ENCODE data around the gene ZNF888.
A peak's percentile ranks its signal among the peaks of the same experiment; 100 is the strongest.
"Not testable (repeated sequence)": the region's sequence is repeated elsewhere in the genome, so short reads cannot be mapped to it uniquely, and the experiment has no call there.

The ZNF888 gene

DNA sequence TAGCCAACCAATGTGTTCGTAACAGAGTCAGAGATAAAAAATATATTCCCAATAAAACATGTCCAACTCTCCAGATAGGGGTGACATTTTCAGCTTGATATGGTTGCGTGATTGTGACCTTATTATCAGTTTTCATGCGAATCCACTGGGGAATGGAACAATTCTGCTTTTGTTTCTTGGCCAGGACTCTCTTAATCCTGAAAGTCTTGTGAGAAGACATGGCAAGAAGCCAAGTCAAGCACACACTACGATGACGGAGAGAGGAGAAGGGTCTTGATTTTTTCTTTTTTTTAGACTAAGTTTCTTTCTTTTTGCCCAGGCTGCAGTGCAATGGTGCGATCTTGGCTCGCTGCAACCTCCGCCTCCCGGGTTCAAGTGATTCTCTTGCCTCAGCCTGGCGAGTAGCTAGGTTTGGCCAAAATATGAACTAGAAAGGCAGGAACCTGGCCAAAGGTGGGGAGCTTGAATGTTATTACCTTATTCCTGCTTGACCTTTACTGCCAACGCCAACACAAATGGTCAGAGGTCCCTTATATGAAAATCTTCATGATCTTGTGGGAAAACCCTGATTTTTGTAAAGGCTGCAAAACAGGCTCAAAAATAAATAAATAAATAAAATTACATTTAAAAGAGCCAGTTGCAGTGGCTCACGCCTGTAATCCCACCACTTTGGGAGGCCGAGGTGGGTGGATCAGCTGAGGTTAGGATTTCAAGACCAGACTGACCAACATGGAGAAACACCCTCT lies 25.0 kb upstream of the ZNF888 start:
- Histone ChIP-seq H3K9me3 (ENCODE audit: control insufficient read depth in 5 of 5, low read length in 5 of 5) (peaks cover 14 to 60% (median 51%) of the 10 kb centered on the region in 5 donors), H3K9ac (ENCODE audit: low read length in 5 of 5) (no peak overlapping the region), H3K36me3 (ENCODE audit: control insufficient read depth in 5 of 5, insufficient read depth in 5 of 5, low read length in 5 of 5) (peaks cover 28 to 34% (median 30%) of the 10 kb centered on the region in 5 donors), H3K27me3 (ENCODE audit: control insufficient read depth in 5 of 5, insufficient read depth in 4 of 5, low read length in 5 of 5) (no peaks in the 10 kb centered on the region), H3K27ac (ENCODE audit: low read depth, low read length) (no peak overlapping the region), H3K4me1 (ENCODE audit: control insufficient read depth in 5 of 5, insufficient read depth in 5 of 5, low read length in 5 of 5) (peaks cover 0 to 5% (median 1%) of the 10 kb centered on the region in 5 donors), H3K4me3 (ENCODE audit: low read depth in 1 of 5, low read length in 5 of 5) (peak overlapping the region in 1 of 5 donors; percentile 51)

DNA sequence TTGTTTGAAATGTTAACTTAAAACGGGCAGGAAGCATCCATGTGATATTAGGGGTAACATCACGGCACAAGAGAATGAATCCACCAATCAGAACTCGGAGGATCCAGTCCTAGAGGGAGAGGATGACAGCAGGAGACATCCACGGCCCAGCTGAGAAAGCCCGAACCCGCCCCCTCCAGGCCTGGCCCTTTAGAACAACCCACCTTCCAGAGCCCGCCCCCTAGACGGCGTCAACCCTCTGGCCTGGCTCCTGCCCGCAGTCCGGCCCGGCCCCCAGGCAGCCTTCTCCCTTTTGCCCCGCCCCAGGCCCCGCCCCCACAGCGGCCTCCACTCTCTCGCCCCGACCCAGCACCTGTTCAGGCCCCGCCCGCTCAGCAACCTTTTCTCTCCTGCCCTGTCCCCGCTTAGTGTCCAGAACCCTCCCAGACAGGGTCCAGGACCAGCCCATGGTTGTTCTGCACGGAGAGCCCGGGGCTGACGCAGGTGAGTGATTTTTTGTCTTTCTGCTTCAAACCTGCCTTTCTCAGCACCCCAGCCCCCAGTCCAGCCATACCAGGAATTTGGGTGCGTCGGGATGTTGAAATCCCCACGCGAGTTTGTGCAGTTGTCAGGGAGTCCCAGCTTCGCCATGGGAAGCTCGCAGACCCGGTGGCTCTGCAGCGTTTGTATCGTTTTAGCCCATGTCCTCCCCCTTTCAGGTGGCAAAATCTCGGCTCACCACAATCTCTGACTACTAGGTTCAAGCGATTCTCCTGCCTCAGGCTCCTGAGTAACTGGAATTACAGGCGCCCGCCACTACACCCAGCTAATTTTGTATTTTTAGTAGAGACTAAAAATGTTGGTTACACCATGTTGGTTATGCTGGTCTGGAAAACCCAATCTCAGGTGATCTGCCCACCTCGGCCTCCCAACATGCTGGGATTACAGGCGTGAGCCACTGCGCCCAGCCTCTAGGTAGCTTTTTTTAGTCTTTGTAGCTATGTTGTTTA lies 23.4 kb upstream of the ZNF888 start:
- no peak overlapping the region for H3K9ac ChIP-seq (ENCODE audit: low read length in 5 of 5)
- no peaks in the 10 kb centered on the region for H3K27me3 ChIP-seq (ENCODE audit: control insufficient read depth in 5 of 5, insufficient read depth in 4 of 5, low read length in 5 of 5)
- peaks cover 14 to 51% (median 43%) of the 10 kb centered on the region in 5 donors for H3K9me3 ChIP-seq (ENCODE audit: control insufficient read depth in 5 of 5, low read length in 5 of 5)
- peaks cover 15 to 21% (median 17%) of the 10 kb centered on the region in 5 donors for H3K36me3 ChIP-seq (ENCODE audit: control insufficient read depth in 5 of 5, insufficient read depth in 5 of 5, low read length in 5 of 5)
- peak overlapping the region in 2 of 5 donors; percentile 16 to 53 for H3K4me3 ChIP-seq (ENCODE audit: low read depth in 1 of 5, low read length in 5 of 5)
- peaks cover 0 to 15% (median 13%) of the 10 kb centered on the region in 5 donors for H3K4me1 ChIP-seq (ENCODE audit: control insufficient read depth in 5 of 5, insufficient read depth in 5 of 5, low read length in 5 of 5)
- no peak overlapping the region for H3K27ac ChIP-seq (ENCODE audit: low read depth, low read length)

DNA sequence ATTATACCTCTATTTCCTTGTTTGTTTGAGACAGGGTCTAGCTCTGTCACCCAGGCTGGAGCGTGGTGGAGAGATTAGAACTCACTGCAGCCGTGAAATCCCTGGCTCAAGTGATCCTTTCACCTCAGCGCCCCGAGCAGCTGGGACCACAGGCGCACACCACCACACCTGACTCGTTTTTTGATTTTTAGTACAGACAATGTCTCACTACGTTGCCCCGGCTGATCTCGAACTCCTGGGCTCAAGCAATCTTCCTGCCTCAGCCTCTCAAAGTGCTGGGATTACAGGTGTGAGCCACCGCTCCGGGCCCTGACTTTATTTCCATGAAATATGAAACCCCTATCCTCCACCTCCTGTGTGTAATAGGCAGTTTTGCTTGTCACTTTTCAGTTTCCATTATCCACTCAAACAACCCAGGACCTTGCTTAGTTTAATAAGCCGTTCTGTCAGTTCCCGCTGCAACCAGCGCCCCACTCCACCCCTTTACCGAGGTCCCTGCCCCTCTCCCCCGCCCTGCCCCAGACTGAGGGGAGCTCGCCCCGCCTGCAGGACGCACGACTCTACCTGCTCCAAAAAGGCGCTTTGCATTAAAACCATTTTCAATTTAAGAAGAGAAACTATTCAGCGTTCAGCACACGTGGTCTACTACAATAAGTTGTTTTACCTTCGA lies 22.6 kb upstream of the ZNF888 start:
- H3K36me3 ChIP-seq (ENCODE audit: control insufficient read depth in 5 of 5, insufficient read depth in 5 of 5, low read length in 5 of 5), result peaks cover 7 to 14% (median 9%) of the 10 kb centered on the region in 5 donors
- H3K9ac ChIP-seq (ENCODE audit: low read length in 5 of 5), result no peak overlapping the region
- peaks cover 0 to 19% (median 16%) of the 10 kb centered on the region in 5 donors for H3K4me1 ChIP-seq (ENCODE audit: control insufficient read depth in 5 of 5, insufficient read depth in 5 of 5, low read length in 5 of 5)
- no peaks in the 10 kb centered on the region for H3K27me3 ChIP-seq (ENCODE audit: control insufficient read depth in 5 of 5, insufficient read depth in 4 of 5, low read length in 5 of 5)
- no peak overlapping the region for H3K27ac ChIP-seq (ENCODE audit: low read depth, low read length)
- H3K4me3 ChIP-seq (ENCODE audit: low read depth in 1 of 5, low read length in 5 of 5), result peak overlapping the region in 1 of 5 donors; percentile 53
- peaks cover 11 to 44% (median 36%) of the 10 kb centered on the region in 5 donors for H3K9me3 ChIP-seq (ENCODE audit: control insufficient read depth in 5 of 5, low read length in 5 of 5)

DNA sequence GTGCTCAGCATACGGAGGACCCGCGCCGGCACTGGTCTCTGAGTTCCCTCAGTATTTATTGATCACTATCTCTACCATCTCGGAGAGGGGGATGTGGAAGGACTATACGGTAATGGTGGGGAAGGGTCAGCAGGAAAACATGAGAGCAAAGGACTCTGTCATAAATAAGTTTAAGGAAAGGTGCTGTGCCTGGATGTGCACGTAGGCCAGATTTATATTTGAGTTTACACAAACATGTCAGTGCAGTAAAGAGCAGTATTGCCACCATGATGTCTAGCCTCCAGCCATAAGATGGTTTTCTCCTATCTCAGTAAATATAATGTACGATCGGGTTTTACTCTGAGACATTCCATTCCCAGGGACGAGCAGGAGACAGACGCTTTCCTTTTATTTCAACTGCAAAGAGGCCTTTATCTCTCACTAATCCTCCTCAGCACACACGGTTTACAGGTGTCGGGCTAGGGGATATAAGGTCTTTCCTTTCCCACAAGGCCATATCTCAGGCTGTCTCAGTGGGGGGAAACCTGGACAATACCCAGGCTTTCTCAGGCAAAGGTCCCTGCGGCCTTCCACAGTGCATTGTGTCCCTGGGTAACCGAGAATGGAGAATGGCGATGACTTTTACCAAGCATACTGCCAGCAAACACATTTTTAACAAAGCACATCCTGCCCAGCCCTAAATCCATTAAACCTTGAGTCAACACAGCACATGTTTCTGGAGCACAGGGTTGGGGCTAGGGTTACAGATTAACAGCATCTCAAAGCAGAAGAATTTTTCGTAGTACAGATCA lies 21.7 kb upstream of the ZNF888 start:
- H3K9me3 ChIP-seq (ENCODE audit: control insufficient read depth in 5 of 5, low read length in 5 of 5), result peaks cover 6 to 35% (median 27%) of the 10 kb centered on the region in 5 donors
- not testable (repeated sequence) for H3K27ac ChIP-seq (ENCODE audit: low read depth, low read length); H3K36me3 ChIP-seq (ENCODE audit: control insufficient read depth in 5 of 5, insufficient read depth in 5 of 5, low read length in 5 of 5); H3K27me3 ChIP-seq (ENCODE audit: control insufficient read depth in 5 of 5, insufficient read depth in 4 of 5, low read length in 5 of 5); H3K9ac ChIP-seq (ENCODE audit: low read length in 5 of 5); H3K4me3 ChIP-seq (ENCODE audit: low read depth in 1 of 5, low read length in 5 of 5)
- peaks cover 0 to 19% (median 16%) of the 10 kb centered on the region in 5 donors for H3K4me1 ChIP-seq (ENCODE audit: control insufficient read depth in 5 of 5, insufficient read depth in 5 of 5, low read length in 5 of 5)

DNA sequence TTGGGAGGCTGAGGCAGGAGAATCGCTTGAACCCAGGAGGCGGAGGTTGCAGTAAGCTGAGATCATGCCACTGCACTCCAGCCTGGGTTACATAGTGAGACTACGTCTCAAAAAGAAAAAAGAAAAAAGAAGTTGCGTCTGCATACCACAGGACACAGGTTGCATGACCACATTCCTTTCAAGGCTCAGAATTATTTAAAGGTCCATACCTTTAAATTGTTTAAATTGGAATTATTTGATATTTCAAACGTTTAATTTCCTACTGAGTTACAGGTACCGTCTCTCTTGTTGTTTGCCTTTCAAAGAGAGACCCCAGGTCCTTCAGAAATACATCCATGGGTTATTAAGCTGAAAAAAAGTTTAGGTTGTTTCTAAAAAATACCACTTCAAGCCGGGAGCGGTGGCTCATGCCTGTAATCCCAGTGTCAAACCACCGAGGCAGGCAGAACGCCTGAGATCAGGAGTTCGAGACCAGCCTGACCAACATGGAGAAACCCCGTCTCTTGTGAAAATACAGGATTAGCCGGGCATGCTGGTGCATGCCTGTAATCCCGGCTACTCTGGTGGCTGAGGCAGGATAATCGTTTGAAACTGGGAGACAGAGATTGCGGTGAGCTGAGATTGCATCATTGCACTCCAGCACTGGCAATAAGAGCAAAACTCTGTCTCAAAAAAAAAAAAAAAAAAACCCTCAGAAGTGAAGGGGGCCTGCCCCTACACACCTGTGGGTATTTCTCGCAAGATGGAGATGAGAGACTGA lies 20.8 kb upstream of the ZNF888 start:
- no peak overlapping the region for H3K27ac ChIP-seq (ENCODE audit: low read depth, low read length)
- no peak overlapping the region for H3K4me3 ChIP-seq (ENCODE audit: low read depth in 1 of 5, low read length in 5 of 5)
- peaks cover 0 to 19% (median 16%) of the 10 kb centered on the region in 5 donors for H3K4me1 ChIP-seq (ENCODE audit: control insufficient read depth in 5 of 5, insufficient read depth in 5 of 5, low read length in 5 of 5)
- H3K9ac ChIP-seq (ENCODE audit: low read length in 5 of 5), result no peak overlapping the region
- H3K27me3 ChIP-seq (ENCODE audit: control insufficient read depth in 5 of 5, insufficient read depth in 4 of 5, low read length in 5 of 5), result no peaks in the 10 kb centered on the region
- no peaks in the 10 kb centered on the region for H3K36me3 ChIP-seq (ENCODE audit: control insufficient read depth in 5 of 5, insufficient read depth in 5 of 5, low read length in 5 of 5)
- peaks cover 0 to 27% (median 19%) of the 10 kb centered on the region in 5 donors for H3K9me3 ChIP-seq (ENCODE audit: control insufficient read depth in 5 of 5, low read length in 5 of 5)

DNA sequence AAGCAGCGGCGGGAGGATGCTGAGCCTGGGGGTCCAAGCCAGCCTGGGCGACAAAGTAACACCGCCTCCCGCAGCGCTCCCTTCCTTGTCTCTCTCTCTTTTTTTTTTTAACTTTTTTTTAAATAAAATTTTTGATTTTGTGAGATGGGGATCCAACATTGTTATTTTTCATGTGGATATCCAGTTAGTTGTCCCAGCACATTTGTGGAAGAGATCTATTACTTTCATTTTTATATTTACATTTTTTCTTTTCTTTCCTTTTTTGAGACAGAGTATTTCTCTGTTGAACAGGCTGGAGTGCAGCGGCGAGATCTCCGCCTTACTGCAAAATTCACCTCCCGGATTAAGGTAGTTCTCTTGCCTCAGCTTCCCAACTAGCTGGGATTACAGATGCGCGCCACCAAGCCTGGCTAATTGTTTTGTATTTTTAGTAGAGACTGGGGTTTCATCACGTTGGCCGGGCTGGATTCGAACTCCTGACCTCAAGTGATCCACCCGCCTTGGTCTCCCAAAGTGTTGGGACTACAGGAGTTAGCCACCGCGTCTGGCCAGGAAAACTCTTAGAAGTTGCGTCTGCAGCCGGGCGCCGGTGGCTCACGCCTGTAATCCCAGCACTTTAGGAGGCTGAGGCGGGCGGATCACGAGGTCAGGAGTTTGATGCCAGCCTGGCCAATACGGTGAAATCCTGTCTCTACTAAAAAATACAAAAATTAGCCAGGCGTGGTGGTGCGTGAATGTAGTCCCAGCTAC lies 20.1 kb upstream of the ZNF888 start:
- peaks cover 0 to 21% (median 13%) of the 10 kb centered on the region in 5 donors for H3K9me3 ChIP-seq (ENCODE audit: control insufficient read depth in 5 of 5, low read length in 5 of 5)
- H3K27me3 ChIP-seq (ENCODE audit: control insufficient read depth in 5 of 5, insufficient read depth in 4 of 5, low read length in 5 of 5), result no peaks in the 10 kb centered on the region
- peak overlapping the region in 4 of 5 donors; percentile 70 to 87 (median 78) for H3K4me3 ChIP-seq (ENCODE audit: low read depth in 1 of 5, low read length in 5 of 5)
- H3K4me1 ChIP-seq (ENCODE audit: control insufficient read depth in 5 of 5, insufficient read depth in 5 of 5, low read length in 5 of 5), result peaks cover 0 to 22% (median 18%) of the 10 kb centered on the region in 5 donors
- H3K27ac ChIP-seq (ENCODE audit: low read depth, low read length), result no peak overlapping the region
- H3K9ac ChIP-seq (ENCODE audit: low read length in 5 of 5), result peak overlapping the region in 3 of 5 donors; percentile 37 to 73 (median 66)
- H3K36me3 ChIP-seq (ENCODE audit: control insufficient read depth in 5 of 5, insufficient read depth in 5 of 5, low read length in 5 of 5), result no peaks in the 10 kb centered on the region

DNA sequence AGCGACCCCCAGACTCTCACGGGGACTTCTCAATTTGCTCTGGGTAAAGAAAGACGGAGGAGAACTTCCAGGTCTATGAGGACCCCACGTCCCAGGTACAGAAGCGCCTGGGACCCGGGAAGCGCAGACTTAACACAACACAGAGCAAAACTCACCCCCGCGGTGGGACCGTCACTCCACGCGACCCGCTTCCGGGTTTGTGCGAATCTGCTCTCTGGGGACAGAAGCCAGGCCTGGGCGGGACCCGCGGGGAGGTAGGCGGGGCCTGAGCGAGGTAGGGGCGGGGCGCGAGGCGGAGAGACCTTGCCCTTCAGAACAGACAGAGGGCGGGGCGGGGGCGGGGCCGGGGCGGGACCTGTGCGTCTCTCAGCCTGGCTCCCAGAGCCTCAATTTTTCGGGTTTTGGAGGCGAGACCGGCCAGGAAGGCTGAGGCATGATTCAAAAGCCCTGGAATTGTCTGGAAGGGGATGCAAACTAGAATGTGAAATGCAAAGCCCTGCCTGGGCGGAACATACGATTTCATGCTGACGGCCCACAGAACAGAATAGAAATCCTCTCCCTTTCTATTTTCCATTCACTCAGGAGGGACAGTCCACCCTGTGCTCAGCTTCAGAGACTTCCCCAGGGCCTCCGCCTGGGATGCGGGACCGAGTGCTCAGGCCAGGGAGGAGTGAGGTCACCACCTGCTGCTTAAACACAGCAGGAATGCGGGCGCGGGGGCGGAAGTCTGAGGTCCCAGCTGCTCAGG lies 19.3 kb upstream of the ZNF888 start:
- Histone ChIP-seq H3K27ac (ENCODE audit: low read depth, low read length) (peak overlapping the region; percentile 69), H3K4me3 (ENCODE audit: low read depth in 1 of 5, low read length in 5 of 5) (peak overlapping the region; percentile 81 to 94 (median 87)), H3K4me1 (ENCODE audit: control insufficient read depth in 5 of 5, insufficient read depth in 5 of 5, low read length in 5 of 5) (peaks cover 0 to 22% (median 18%) of the 10 kb centered on the region in 5 donors), H3K9me3 (ENCODE audit: control insufficient read depth in 5 of 5, low read length in 5 of 5) (peaks cover 0 to 16% (median 8%) of the 10 kb centered on the region in 5 donors), H3K36me3 (ENCODE audit: control insufficient read depth in 5 of 5, insufficient read depth in 5 of 5, low read length in 5 of 5) (no peaks in the 10 kb centered on the region), H3K27me3 (ENCODE audit: control insufficient read depth in 5 of 5, insufficient read depth in 4 of 5, low read length in 5 of 5) (no peaks in the 10 kb centered on the region), H3K9ac (ENCODE audit: low read length in 5 of 5) (peak overlapping the region; percentile 56 to 92 (median 82))

DNA sequence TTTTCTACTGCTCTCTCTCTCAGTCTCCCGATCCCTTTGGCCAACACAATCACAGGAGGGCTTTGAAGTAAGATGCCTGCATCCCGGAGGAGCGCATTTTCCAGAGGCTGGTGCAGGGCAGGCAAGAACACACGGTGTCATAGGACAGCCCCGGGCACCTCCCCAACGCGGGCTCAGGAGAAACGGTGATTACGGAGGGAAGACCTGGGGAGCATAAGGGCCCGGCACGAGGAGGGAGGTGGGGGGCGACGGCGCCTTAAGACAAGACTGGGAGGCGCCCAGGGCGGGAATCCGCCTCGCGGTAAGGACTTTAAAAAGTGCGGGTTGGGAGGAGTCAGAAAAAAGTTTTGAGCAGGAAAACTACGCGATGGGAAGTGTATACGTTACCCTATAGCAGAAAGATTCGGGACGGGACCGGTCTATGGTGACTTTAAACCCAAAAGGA lies 18.7 kb upstream of the ZNF888 start:
- Histone ChIP-seq H3K9ac (ENCODE audit: low read length in 5 of 5) (peak overlapping the region; percentile 56 to 92 (median 82)), H3K27ac (ENCODE audit: low read depth, low read length) (peak overlapping the region; percentile 69), H3K4me3 (ENCODE audit: low read depth in 1 of 5, low read length in 5 of 5) (peak overlapping the region; percentile 81 to 94 (median 87)), H3K36me3 (ENCODE audit: control insufficient read depth in 5 of 5, insufficient read depth in 5 of 5, low read length in 5 of 5) (peaks cover 0 to 5% (median 0%) of the 10 kb centered on the region in 5 donors), H3K9me3 (ENCODE audit: control insufficient read depth in 5 of 5, low read length in 5 of 5) (peaks cover 0 to 11% (median 4%) of the 10 kb centered on the region in 5 donors), H3K4me1 (ENCODE audit: control insufficient read depth in 5 of 5, insufficient read depth in 5 of 5, low read length in 5 of 5) (peaks cover 0 to 22% (median 18%) of the 10 kb centered on the region in 5 donors), H3K27me3 (ENCODE audit: control insufficient read depth in 5 of 5, insufficient read depth in 4 of 5, low read length in 5 of 5) (no peaks in the 10 kb centered on the region)

Measured in subcutaneous abdominal adipose tissue (tissue), 5 donors.